Activated CD8-positive, alpha-beta T cell treated with anti-CD3 and anti-CD28 coated beads for 36 hours (primary cell): ENCODE results near the gene RNF121. TPM values are rescaled to one million over a fixed set of nuclear protein-coding genes. Genes with fewer than 3 reads are reported as not detected.

ENCODE experiments used
- ATAC-seq: fragments of 200-7000 bp; cut with Tn5 transposase; one replicate; pipeline ENCODE4 v1.10.0; 2021; ENCODE audit warnings: mild to moderate bottlenecking, moderate library complexity
- CTCF ChIA-PET: fragments of 350-600 bp; sonication (Branson Sonifier 250); formaldehyde crosslinking; loops from one replicate; lab custom pipeline; 2021; ENCODE audit warnings: antibody characterized with exemption; lab: Charles Lee
- POLR2A ChIA-PET: fragments of 350-600 bp; sonication (Branson Sonifier 250); formaldehyde crosslinking; loops from one replicate; lab custom pipeline; 2021; ENCODE audit warnings: antibody characterized with exemption; lab: Charles Lee
- DNase-seq: peaks from one replicate; pipeline ENCODE4 v3.0.0-alpha.2; 2020
- H3K27ac Mint-ChIP-seq: one replicate; pipeline ENCODE4 v1.8.0; 2021; ENCODE audit warnings: mild to moderate bottlenecking, mixed read lengths
- H3K27me3 Mint-ChIP-seq: one replicate; pipeline ENCODE4 v1.8.0; 2021; ENCODE audit warnings: mixed read lengths
- H3K36me3 Mint-ChIP-seq: one replicate; pipeline ENCODE4 v1.8.0; 2021; ENCODE audit warnings: low read depth, mixed read lengths
- H3K4me1 Mint-ChIP-seq: one replicate; pipeline ENCODE4 v1.8.0; 2021; ENCODE audit warnings: low read depth, mixed read lengths
- H3K4me3 Mint-ChIP-seq: one replicate; pipeline ENCODE4 v1.8.0; 2021; ENCODE audit warnings: mild to moderate bottlenecking, moderate library complexity, mixed read lengths
- H3K9me3 Mint-ChIP-seq: one replicate; pipeline ENCODE4 v1.8.0; 2021; ENCODE audit warnings: mixed read lengths
- CTCF ChIP-seq: fragments of 200-600 bp; IDR thresholded peaks from one replicate; pipeline ENCODE4 v1.8.0; 2022; ENCODE audit warnings: antibody characterized with exemption, mild to moderate bottlenecking
- intact Hi-C: fragments of 100-400 bp; cut with micrococcal nuclease; formaldehyde crosslinking; loops from one replicate; pipeline ENCODE4 v1.10.0; 2022
- total RNA-seq, 2 experiments: library from RNA; stranded (reverse); gene quantifications; one replicate each; pipeline ENCODE4 v1.2.3, GENCODE V29; 2021

The RNF121 gene
- total RNA-seq, 2 experiments from 2014 or later = 23.7 to 28.1 TPM

- CTCF ChIA-PET = interaction anchor here (0.7 to 1.5 kb wide), 3 partner anchors 27 to 146 kb away, joined by 3 to 5 read pairs (median 3); no protein-coding TSS in a partner anchor
Measured at GRCh38 chr11:71997594-71997993, 68.7 kb downstream of the RNF121 start.

GRCh38 chr11:71998061-71998460 is 69.2 kb downstream of the RNF121 start:
- Mint-ChIP-seq H3K27ac (peak overlapping the region; percentile 87), H3K9me3 (no peaks in the 10 kb centered on the region), H3K4me3 (no peak overlapping the region)

More at GRCh38 chr11:71997594-71997993, 68.7 kb downstream of the RNF121 start:
- POLR2A ChIA-PET = interaction anchor here (0.6 to 1.3 kb wide), 3 partner anchors 7 to 1859 kb away, joined by 3 read pairs; no protein-coding TSS in a partner anchor
- DNase-seq (no peak), ATAC-seq (no peak)
- H3K27me3 Mint-ChIP-seq = no peaks in the 10 kb centered on the region
- H3K9me3 Mint-ChIP-seq = no peaks in the 10 kb centered on the region
- TF ChIP-seq CTCF = no peak
- H3K36me3 Mint-ChIP-seq = peaks cover 17% of the 10 kb centered on the region
- no peak overlapping the region for H3K27ac Mint-ChIP-seq
- intact Hi-C loops = no loop called here
- H3K4me3 Mint-ChIP-seq = no peak overlapping the region
- peaks cover 20% of the 10 kb centered on the region for H3K4me1 Mint-ChIP-seq

GRCh38 chr11:71998649-71999310 is 69.9 kb downstream of the RNF121 start, which contains the start of gene IL18BP:
TSS of gene IL18BP (plus strand) at chr11:71998909. CDS start at chr11:71999985, 1,076 bp downstream.
- H3K9me3 Mint-ChIP-seq = no peaks in the 10 kb centered on the region
- ATAC-seq = peak; percentile 59
- ChIA-PET POLR2A (interaction anchor here (1.3 to 1.6 kb wide), 2 partner anchors 9 to 14 kb away, joined by 3 to 9 read pairs; no protein-coding TSS in a partner anchor), CTCF (interaction anchor here (1.0 to 1.5 kb wide), 4 partner anchors 21 to 145 kb away, joined by 3 to 10 read pairs (median 4); no protein-coding TSS in a partner anchor)
- H3K36me3 Mint-ChIP-seq = peaks cover 20% of the 10 kb centered on the region
- intact Hi-C loops = no loop called here
- DNase-seq = peak; percentile 40
- H3K27me3 Mint-ChIP-seq = no peaks in the 10 kb centered on the region
- peak within 1 kb of the TSS; percentile 87 for H3K27ac Mint-ChIP-seq
- TF ChIP-seq CTCF = no peak
- peaks cover 20% of the 10 kb centered on the region for H3K4me1 Mint-ChIP-seq
- H3K4me3 Mint-ChIP-seq = peak within 1 kb of the TSS; percentile 53

More at GRCh38 chr11:71998061-71998460, 69.2 kb downstream of the RNF121 start:
- no peak for TF ChIP-seq CTCF
- H3K36me3 Mint-ChIP-seq = peaks cover 17% of the 10 kb centered on the region
- ChIA-PET POLR2A (interaction anchor here (0.6 to 1.3 kb wide), 3 partner anchors 8 to 1859 kb away, joined by 3 read pairs; no protein-coding TSS in a partner anchor), CTCF (interaction anchor here (0.7 to 1.5 kb wide), 4 partner anchors 20 to 146 kb away, joined by 3 to 10 read pairs (median 4); no protein-coding TSS in a partner anchor)
- no peak for DNase-seq
- H3K4me1 Mint-ChIP-seq = peaks cover 20% of the 10 kb centered on the region
- intact Hi-C loops = no loop called here
- H3K27me3 Mint-ChIP-seq = no peaks in the 10 kb centered on the region
- ATAC-seq = no peak

GRCh38 chr11:71999362-71999761 is 70.5 kb downstream of the RNF121 start:
- DNase-seq (no peak), ATAC-seq (peak; percentile 10)
- H3K36me3 Mint-ChIP-seq = peaks cover 25% of the 10 kb centered on the region
- no peak for TF ChIP-seq CTCF
- intact Hi-C loops = no loop called here
- CTCF ChIA-PET = interaction anchor here (1.0 to 1.4 kb wide), 3 partner anchors 21 to 145 kb away, joined by 3 to 10 read pairs (median 3); no protein-coding TSS in a partner anchor
- H3K27me3 Mint-ChIP-seq = no peaks in the 10 kb centered on the region
- H3K9me3 Mint-ChIP-seq = no peaks in the 10 kb centered on the region
- peaks cover 20% of the 10 kb centered on the region for H3K4me1 Mint-ChIP-seq
- peak overlapping the region; percentile 87 for H3K27ac Mint-ChIP-seq
- peak overlapping the region; percentile 53 for H3K4me3 Mint-ChIP-seq
- POLR2A ChIA-PET = interaction anchor here (0.7 to 1.6 kb wide), 5 partner anchors 10 to 103 kb away, joined by 3 to 9 read pairs (median 4); no protein-coding TSS in a partner anchor
